Measurements from ENCODE around the gene EEF1AKMT3. TPM values are rescaled to one million over a fixed set of nuclear protein-coding genes. Genes with fewer than 3 reads are reported as not detected.

EEF1AKMT3 gene
- total and polyA plus RNA-seq, 2 of the 4 experiments (the other 2 are of a cell fraction): 3.2 to 8.1 TPM

- H3K36me3 ChIP-seq (ENCODE audit: control insufficient read depth, insufficient read depth, low read length): peaks cover 3% of the 10 kb centered on the region
- H3K9me1 ChIP-seq (ENCODE audit: insufficient read depth, low read length): peaks cover 9% of the 10 kb centered on the region
- peak; percentile 97 for DNase-seq
- H3K9ac ChIP-seq (ENCODE audit: low read depth, low read length): peak within 1 kb of the TSS; percentile 99
- peak within 1 kb of the TSS; percentile 98 for H3K4ac ChIP-seq (ENCODE audit: low read depth, low read length)
- H2BK120ac ChIP-seq (ENCODE audit: low read depth, low read length): peak within 1 kb of the TSS; percentile 86
- no peaks in the 10 kb centered on the region for H4K20me1 ChIP-seq (ENCODE audit: insufficient read depth, low read length)
- ATAC-seq (ENCODE audit: low read depth): peak; percentile 93
- peak within 1 kb of the TSS; percentile 91 for H4K5ac ChIP-seq (ENCODE audit: low read depth, low read length)
- in situ Hi-C loops (cut with MboI; ENCODE audit: low sequenced_read_pairs): no loop called here
- H3K18ac ChIP-seq (ENCODE audit: low read depth, low read length): peak within 1 kb of the TSS; percentile 62
- no peaks in the 10 kb centered on the region for H3K9me3 ChIP-seq (ENCODE audit: control insufficient read depth, insufficient read depth, low read length)
- peak within 1 kb of the TSS; percentile 95 for H3K14ac ChIP-seq (replicated peaks; ENCODE audit: low read depth, low read length)
- peak within 1 kb of the TSS; percentile 99 for H2AFZ ChIP-seq (replicated peaks; ENCODE audit: low read length, poor library complexity)
- H2BK5ac ChIP-seq (ENCODE audit: low read depth, low read length, poor library complexity, severe bottlenecking): peak within 1 kb of the TSS; percentile 78
- peaks cover 1% of the 10 kb centered on the region for H3K27me3 ChIP-seq (ENCODE audit: control insufficient read depth, insufficient read depth, low read length)
- no TSS peak for BruUV-seq (replicated peaks)
- H3K56ac ChIP-seq (ENCODE audit: extremely low read depth, insufficient read depth, low read length): peak within 1 kb of the TSS; percentile 88
- WGBS, 2 experiments (ENCODE audit: extremely low coverage in 2 of 2, insufficient read length in 1 of 2): 0% methylated on average over 14 of the region's 28 CpGs; no CpG with 5 or more reads in 1 of the 2 experiments
- peak within 1 kb of the TSS; percentile 78; the same call in 2 of the 3 replicates for H2BK15ac ChIP-seq (ENCODE audit: low read depth, low read length)
- TF ChIP-seq CHD1 (IDR thresholded peaks at IDR 0.05; ENCODE audit: low read depth, low read length): 0 out of 2 replicates have a peak, but pooled peaks have one; percentile 80
- TF ChIP-seq MXI1 (IDR thresholded peaks at IDR 0.05; ENCODE audit: borderline replicate concordance, low read depth, low read length): peak; percentile 100
- no peak for TF ChIP-seq FOS (IDR thresholded peaks at IDR 0.05; ENCODE audit: low read depth, low read length)
- peak; percentile 93 for TF ChIP-seq MAZ (IDR thresholded peaks at IDR 0.05; ENCODE audit: borderline replicate concordance, low read depth, low read length)
- no peak for TF ChIP-seq ELK1 (IDR thresholded peaks at IDR 0.05; ENCODE audit: borderline replicate concordance, low read depth, low read length)
- peak; percentile 59; the same call in 1 of the 2 replicates for TF ChIP-seq USF2 (IDR thresholded peaks at IDR 0.05; ENCODE audit: low read depth, low read length)
- peak; percentile 93 for TF ChIP-seq POLR2A (IDR thresholded peaks at IDR 0.05; ENCODE audit: low read depth, low read length)
- TF ChIP-seq RFX5 (IDR thresholded peaks at IDR 0.05; ENCODE audit: low read depth, low read length): no peak
- peak within 1 kb of the TSS; percentile 78 for H3K4me3 ChIP-seq (ENCODE audit: insufficient read depth, low read depth, low read length)
- H3K4me1 ChIP-seq (ENCODE audit: control insufficient read depth, insufficient read depth, low read length): peaks cover 6% of the 10 kb centered on the region; the same call in 1 of the 2 replicates
- peaks cover 16 to 29% of the 10 kb centered on the region in 2 experiments; a peak in 3 of 4 replicates for H3K79me1 ChIP-seq (ENCODE audit: low read depth in 1 of 2, low read length in 2 of 2)
- POLR2A ChIA-PET (ENCODE audit: unreplicated experiment): interaction anchor here (0.9 kb wide), 1 partner anchor 27 kb away, joined by 4 read pairs; the partner anchor contains the start of gene TSPAN31
- peak within 1 kb of the TSS; percentile 98 for H3K23ac ChIP-seq (ENCODE audit: low read depth, low read length)
- H2AK9ac ChIP-seq (replicated peaks; ENCODE audit: low read depth, low read length, poor library complexity): peak within 1 kb of the TSS; percentile 97
- H3K27ac ChIP-seq (ENCODE audit: insufficient read depth, low read length): peak within 1 kb of the TSS; percentile 82
- 0 out of 2 replicates have a peak within 1 kb of the TSS, but pooled peaks have one; percentile 8 for H2BK20ac ChIP-seq (ENCODE audit: low read depth, low read length)
- H3K4me2 ChIP-seq (ENCODE audit: low read depth, low read length): peak within 1 kb of the TSS; percentile 95
- CTCF ChIA-PET: no interaction called here
- intact Hi-C loops (cut with micrococcal nuclease): no loop called here
- H4K8ac ChIP-seq (ENCODE audit: low read depth in 2 of 2, low read length in 2 of 2): peak within 1 kb of the TSS; percentile 93 to 99
- dilution Hi-C loops (cut with HindIII; ENCODE audit: low sequenced_read_pairs, unreplicated experiment): no loop called here
- peak within 1 kb of the TSS; percentile 95 for H4K91ac ChIP-seq (ENCODE audit: insufficient read depth, low read depth, low read length)
- peak within 1 kb of the TSS; percentile 91 for H2AK5ac ChIP-seq (ENCODE audit: low read depth, low read length)
Observed at GRCh38 chr12:57771873-57772428, 463 bp upstream of the EEF1AKMT3 start, which contains the start of gene METTL1. Gene METTL1 (minus strand): TSS chr12:57772105. CDS start chr12:57772083, 22 bp downstream.
